ENCODE data around the gene ITGA7. TPM values are rescaled to one million over a fixed set of nuclear protein-coding genes. Genes with fewer than 3 reads are reported as not detected.

Gene ITGA7
- polyA plus RNA-seq, 1 experiment: 11.6 TPM

DNA sequence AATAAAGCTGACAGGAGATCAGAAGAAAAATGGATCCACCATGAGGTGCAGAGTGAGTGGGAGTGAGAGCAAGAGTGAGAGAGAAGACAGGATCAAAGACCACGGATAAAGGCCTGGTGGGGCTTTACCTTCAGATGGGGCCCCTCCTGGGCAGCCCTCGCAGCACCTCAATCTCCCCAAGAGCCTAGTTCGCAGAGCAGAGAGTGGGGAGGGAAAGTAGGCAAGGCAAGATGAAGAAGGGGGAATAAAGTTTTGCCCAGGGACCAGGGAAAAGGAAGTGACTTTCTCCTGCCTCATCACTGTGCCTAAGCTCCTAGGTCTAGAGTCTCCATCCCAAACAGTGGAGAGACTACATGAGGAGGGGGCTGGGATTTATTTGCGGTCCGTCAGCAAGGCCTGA lies 60.7 kb downstream of the ITGA7 start:
- no peak for DNase-seq (ENCODE audit: low read depth)
- H3K4me3 ChIP-seq (ENCODE audit: low read depth, low read length): no peak overlapping the region
- H3K27me3 ChIP-seq (ENCODE audit: control insufficient read depth, insufficient read depth, low read length): no peaks in the 10 kb centered on the region; the same call in 1 of the 2 replicates
- no peaks in the 10 kb centered on the region for H3K36me3 ChIP-seq (ENCODE audit: control insufficient read depth, insufficient read depth, low read length)
- ChIA-PET POLR2A (no interaction called here), CTCF (interaction anchor here (0.6 to 2.5 kb wide), 9 partner anchors 10 to 239 kb away, joined by 3 to 24 read pairs (median 4); partner anchors contain the start of gene RDH5)
- TF ChIP-seq, protein P1, sequence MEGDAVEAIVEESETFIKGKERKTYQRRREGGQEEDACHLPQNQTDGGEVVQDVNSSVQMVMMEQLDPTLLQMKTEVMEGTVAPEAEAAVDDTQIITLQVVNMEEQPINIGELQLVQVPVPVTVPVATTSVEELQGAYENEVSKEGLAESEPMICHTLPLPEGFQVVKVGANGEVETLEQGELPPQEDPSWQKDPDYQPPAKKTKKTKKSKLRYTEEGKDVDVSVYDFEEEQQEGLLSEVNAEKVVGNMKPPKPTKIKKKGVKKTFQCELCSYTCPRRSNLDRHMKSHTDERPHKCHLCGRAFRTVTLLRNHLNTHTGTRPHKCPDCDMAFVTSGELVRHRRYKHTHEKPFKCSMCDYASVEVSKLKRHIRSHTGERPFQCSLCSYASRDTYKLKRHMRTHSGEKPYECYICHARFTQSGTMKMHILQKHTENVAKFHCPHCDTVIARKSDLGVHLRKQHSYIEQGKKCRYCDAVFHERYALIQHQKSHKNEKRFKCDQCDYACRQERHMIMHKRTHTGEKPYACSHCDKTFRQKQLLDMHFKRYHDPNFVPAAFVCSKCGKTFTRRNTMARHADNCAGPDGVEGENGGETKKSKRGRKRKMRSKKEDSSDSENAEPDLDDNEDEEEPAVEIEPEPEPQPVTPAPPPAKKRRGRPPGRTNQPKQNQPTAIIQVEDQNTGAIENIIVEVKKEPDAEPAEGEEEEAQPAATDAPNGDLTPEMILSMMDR (IDR thresholded peaks at IDR 0.05; ENCODE audit: insufficient read depth, low read depth, low read length): no peak

DNA sequence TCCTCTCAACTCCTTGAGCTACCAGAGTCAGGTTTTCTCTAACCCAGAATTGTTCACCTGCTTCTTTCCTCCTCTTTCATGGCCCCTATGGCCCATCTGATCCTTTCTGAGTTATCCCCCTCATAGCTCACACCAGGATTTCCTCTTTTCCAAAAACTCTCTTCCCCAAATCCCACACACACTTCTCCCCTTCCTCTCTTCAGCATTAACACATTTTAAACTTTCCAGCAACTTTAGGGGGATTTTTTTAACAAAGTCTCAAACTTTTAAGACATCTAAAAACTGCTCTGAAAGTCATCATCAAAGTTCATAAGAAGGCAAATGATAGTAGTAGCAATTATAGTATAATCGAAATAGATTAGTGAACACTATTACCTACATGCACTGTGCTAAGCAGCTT lies 63.1 kb downstream of the ITGA7 start:
- Histone ChIP-seq H3K36me3 (ENCODE audit: control insufficient read depth, insufficient read depth, low read length) (no peaks in the 10 kb centered on the region), H3K27me3 (ENCODE audit: control insufficient read depth, insufficient read depth, low read length) (no peaks in the 10 kb centered on the region; the same call in none of the 2 replicates), H3K4me3 (ENCODE audit: low read depth, low read length) (no peak overlapping the region)
- CTCF ChIA-PET: interaction anchor here (1.2 to 2.2 kb wide), 5 partner anchors 12 to 92 kb away, joined by 3 to 20 read pairs (median 3); no protein-coding TSS in a partner anchor
- no peak for DNase-seq (ENCODE audit: low read depth)
- TF ChIP-seq, protein P1 (IDR thresholded peaks at IDR 0.05; ENCODE audit: insufficient read depth, low read depth, low read length): no peak
- POLR2A ChIA-PET: no interaction called here

GRCh38 chr12:55642669-55643068 lies 65.0 kb downstream of the ITGA7 start:
- Histone ChIP-seq H3K36me3 (ENCODE audit: control insufficient read depth, insufficient read depth, low read length) (no peaks in the 10 kb centered on the region), H3K4me3 (ENCODE audit: low read depth, low read length) (no peak overlapping the region), H3K27me3 (ENCODE audit: control insufficient read depth, insufficient read depth, low read length) (no peaks in the 10 kb centered on the region; the same call in none of the 2 replicates)
- ChIA-PET POLR2A (no interaction called here), CTCF (interaction anchor here (0.6 to 1.5 kb wide), 3 partner anchors 12 to 22 kb away, joined by 3 to 7 read pairs (median 3); no protein-coding TSS in a partner anchor)
- TF ChIP-seq, protein P1 (IDR thresholded peaks at IDR 0.05; ENCODE audit: insufficient read depth, low read depth, low read length): no peak
- no peak for DNase-seq (ENCODE audit: low read depth)

GRCh38 chr12:55642267-55642666 lies 65.4 kb downstream of the ITGA7 start:
- no peaks in the 10 kb centered on the region for H3K36me3 ChIP-seq (ENCODE audit: control insufficient read depth, insufficient read depth, low read length)
- TF ChIP-seq, protein P1 (IDR thresholded peaks at IDR 0.05; ENCODE audit: insufficient read depth, low read depth, low read length): no peak
- no peak overlapping the region for H3K4me3 ChIP-seq (ENCODE audit: low read depth, low read length)
- ChIA-PET POLR2A (no interaction called here), CTCF (interaction anchor here (0.6 to 1.5 kb wide), 3 partner anchors 13 to 22 kb away, joined by 3 to 7 read pairs (median 3); no protein-coding TSS in a partner anchor)
- DNase-seq (ENCODE audit: low read depth): no peak
- no peaks in the 10 kb centered on the region; the same call in none of the 2 replicates for H3K27me3 ChIP-seq (ENCODE audit: control insufficient read depth, insufficient read depth, low read length)

GRCh38 chr12:55641595-55641994 lies 66.1 kb downstream of the ITGA7 start:
- Histone ChIP-seq H3K36me3 (ENCODE audit: control insufficient read depth, insufficient read depth, low read length) (no peaks in the 10 kb centered on the region), H3K27me3 (ENCODE audit: control insufficient read depth, insufficient read depth, low read length) (no peaks in the 10 kb centered on the region; the same call in none of the 2 replicates), H3K4me3 (ENCODE audit: low read depth, low read length) (no peak overlapping the region)
- ChIA-PET POLR2A (no interaction called here), CTCF (interaction anchor here (1.0 to 1.5 kb wide), 2 partner anchors 15 to 21 kb away, joined by 3 to 7 read pairs; no protein-coding TSS in a partner anchor)
- no peak for DNase-seq (ENCODE audit: low read depth)
- TF ChIP-seq, protein P1 (IDR thresholded peaks at IDR 0.05; ENCODE audit: insufficient read depth, low read depth, low read length): no peak
